Measurements from ENCODE around the gene CD28. TPM values are rescaled to one million over a fixed set of nuclear protein-coding genes. Genes with fewer than 3 reads are reported as not detected.

The CD28 gene
- total and polyA plus RNA-seq, 10 donors = 1.3 to 22.4 (median 13.0) TPM

DNA sequence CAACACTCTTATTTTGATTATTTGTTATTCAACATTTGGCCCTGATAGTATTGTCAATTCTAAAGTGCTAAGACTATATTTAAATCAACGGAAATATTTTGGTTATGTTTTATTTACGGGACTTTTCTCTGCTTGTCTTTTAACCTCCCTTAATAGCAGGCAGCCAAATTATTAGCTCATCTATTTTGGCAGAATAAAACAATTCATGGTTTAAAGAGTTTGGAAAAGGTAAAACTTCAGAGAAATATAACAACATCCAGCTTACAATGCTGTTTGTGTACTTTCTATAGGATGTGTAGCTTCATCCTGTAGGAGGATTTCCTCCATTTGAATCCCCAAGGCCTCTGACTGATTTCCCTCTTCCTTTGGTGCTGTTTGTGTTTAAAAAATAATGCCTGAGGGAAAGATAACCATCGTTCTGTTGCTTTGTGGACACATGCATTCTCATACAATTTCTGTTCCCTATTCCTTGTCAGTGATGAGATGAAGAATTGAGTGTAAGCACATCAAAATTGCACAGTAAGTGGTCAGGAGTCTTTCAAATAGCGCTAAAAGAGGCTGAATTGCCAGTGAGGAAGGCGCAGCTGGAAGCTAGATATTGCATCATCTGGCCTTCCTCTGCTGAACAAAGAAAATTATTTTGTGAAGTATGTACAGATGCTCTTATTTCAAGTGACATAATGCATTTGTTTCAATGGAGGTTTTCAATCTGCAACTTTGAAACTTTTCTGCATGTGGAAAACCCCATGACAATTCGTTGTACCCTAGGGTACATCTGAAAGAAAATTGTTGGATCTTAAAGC, 80.3 kb downstream of the CD28 start:
- Histone ChIP-seq H3K4me1 (peaks cover 6 to 51% (median 35%) of the 10 kb centered on the region in 6 donors), H3K4me3 (no peak overlapping the region), H3K9me3 (no peaks in the 10 kb centered on the region), H3K36me3 (no peaks in the 10 kb centered on the region), H3K27ac (peak overlapping the region; percentile 24 to 77 (median 70)), H3K27me3 (replicated peaks in 1 of 7) (no peaks in the 10 kb centered on the region)
- TF ChIP-seq POLR2AphosphoS5 (IDR thresholded peaks at IDR 0.05) (no peak), POLR2A (IDR thresholded peaks at IDR 0.05) (no peak)
- TF ChIP-seq, protein P1, sequence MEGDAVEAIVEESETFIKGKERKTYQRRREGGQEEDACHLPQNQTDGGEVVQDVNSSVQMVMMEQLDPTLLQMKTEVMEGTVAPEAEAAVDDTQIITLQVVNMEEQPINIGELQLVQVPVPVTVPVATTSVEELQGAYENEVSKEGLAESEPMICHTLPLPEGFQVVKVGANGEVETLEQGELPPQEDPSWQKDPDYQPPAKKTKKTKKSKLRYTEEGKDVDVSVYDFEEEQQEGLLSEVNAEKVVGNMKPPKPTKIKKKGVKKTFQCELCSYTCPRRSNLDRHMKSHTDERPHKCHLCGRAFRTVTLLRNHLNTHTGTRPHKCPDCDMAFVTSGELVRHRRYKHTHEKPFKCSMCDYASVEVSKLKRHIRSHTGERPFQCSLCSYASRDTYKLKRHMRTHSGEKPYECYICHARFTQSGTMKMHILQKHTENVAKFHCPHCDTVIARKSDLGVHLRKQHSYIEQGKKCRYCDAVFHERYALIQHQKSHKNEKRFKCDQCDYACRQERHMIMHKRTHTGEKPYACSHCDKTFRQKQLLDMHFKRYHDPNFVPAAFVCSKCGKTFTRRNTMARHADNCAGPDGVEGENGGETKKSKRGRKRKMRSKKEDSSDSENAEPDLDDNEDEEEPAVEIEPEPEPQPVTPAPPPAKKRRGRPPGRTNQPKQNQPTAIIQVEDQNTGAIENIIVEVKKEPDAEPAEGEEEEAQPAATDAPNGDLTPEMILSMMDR (IDR thresholded peaks at IDR 0.05 in 8 of 11, conservative IDR thresholded peaks at IDR 0.05 in 3 of 11) = no peak
- intact Hi-C loops (cut with DNase I; ENCODE audit: low total_unique reads) = no loop called here
- 52 to 66% (median 63%) methylated on average over 6 of the region's 6 CpGs for WGBS, 5 donors
- no peak for DNase-seq

DNA sequence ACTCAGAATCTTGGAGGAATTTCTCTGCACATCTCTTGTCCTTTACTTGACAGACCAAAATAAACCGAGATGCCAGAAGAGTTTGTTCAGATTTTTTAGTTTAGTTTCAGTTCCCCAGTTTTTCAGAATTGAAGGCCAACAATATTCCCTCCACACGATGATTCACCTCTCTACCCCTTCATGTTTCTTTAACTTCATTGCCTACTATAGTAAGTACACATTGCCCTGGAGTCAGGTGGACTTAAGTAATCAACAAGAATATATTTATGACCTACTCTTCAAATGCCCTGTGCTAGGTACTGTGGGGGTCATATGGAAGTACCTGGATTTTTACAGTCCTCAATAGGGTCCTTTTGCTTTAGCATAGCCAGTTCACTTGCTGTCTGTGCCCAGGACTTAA, 81.5 kb downstream of the CD28 start:
- Histone ChIP-seq H3K27ac (peak overlapping the region in 5 of 8 donors; percentile 1 to 77 (median 69)), H3K9me3 (no peaks in the 10 kb centered on the region), H3K4me1 (peaks cover 6 to 39% (median 23%) of the 10 kb centered on the region in 6 donors), H3K36me3 (no peaks in the 10 kb centered on the region), H3K27me3 (replicated peaks in 1 of 7) (no peaks in the 10 kb centered on the region), H3K4me3 (no peak overlapping the region)
- TF ChIP-seq POLR2A (IDR thresholded peaks at IDR 0.05) = no peak
- no peak for DNase-seq
- 50 to 68% (median 62%) methylated on average over 2 of the region's 2 CpGs for WGBS, 5 donors
- intact Hi-C loops (cut with DNase I; ENCODE audit: low total_unique reads) = no loop called here

Small RNAs within 50 kb of the gene (small RNA-seq; reads per million reads assigned to genes)
- 0 reads per million in 4 donors for gene AC125238.1
- gene RNU6-474P = 0 reads per million in 4 donors

Other genes starting within 250 kb of the CD28 start
- 100 to 1,000 TPM in 4 of 7 donors, 10 to 100 TPM in 3; 49.4 to 138 (median 112) TPM for gene RAPH1, start 171.3 kb upstream of the CD28 start, total RNA-seq
- 1 to 10 TPM; 2.6 to 5.0 (median 2.7) TPM for gene RAPH1, start 171.3 kb upstream of the CD28 start, polyA plus RNA-seq
- gene CTLA4, start 161.1 kb downstream of the CD28 start, total RNA-seq = 1 to 10 TPM; 2.1 to 9.9 (median 3.0) TPM
- 1 to 10 TPM; 1.4 to 3.8 (median 1.9) TPM for gene CTLA4, start 161.1 kb downstream of the CD28 start, polyA plus RNA-seq
- 1 to 10 TPM; 2.4 to 5.0 (median 3.7) TPM for gene ICOS, start 230.1 kb downstream of the CD28 start, total RNA-seq
- 1 to 10 TPM; 1.2 to 3.5 (median 1.6) TPM for gene ICOS, start 230.1 kb downstream of the CD28 start, polyA plus RNA-seq

Data from spleen (tissue), 11 donors.